ENCODE results near the gene CPT1A.
A peak's percentile ranks its signal among the peaks of the same experiment; 100 is the strongest.
"Not testable (repeated sequence)": the region's sequence is repeated elsewhere in the genome, so short reads cannot be mapped to it uniquely, and the experiment has no call there.

Gene CPT1A

DNA sequence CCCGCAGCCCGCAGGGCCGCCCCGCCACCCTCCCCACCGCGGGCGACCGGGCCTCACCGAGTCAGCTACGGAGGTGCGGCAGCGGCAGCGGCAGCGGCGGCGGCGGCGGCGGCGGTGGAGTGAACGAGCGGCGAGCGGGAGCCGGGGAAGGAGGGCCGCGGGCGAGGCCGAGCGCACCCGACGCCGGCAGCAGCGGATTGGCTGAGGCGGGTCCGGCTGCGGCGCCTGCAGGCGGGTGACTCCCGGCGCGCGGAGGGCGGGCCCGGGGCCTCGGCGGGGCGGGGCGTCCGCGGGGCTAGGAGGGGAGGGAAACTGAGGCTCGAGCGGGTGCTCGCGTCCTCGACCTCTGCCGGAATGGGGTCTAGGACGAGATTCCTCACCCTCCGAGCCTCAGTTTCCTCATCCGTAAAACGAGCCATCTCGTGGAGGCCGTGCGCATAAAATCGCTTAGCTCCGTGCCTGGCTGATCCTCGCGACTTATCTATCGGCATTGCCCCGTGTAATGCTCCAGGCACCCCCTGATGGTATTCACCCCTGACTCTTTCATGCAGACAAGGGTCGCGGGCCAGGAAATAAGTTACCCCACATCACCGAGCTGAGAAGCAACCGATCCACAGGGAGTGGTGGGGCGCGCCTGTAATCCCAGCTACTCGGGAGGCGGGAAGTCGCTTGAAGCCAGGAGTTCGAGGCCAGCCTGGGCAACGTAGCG lies at the start of gene CPT1A:
CPT1A (minus strand) TSS at position 199 of the 709 bp plus-strand sequence. CDS start 26,442 bp downstream, outside the sequence.
- peak; percentile 61 for DNase-seq

DNA sequence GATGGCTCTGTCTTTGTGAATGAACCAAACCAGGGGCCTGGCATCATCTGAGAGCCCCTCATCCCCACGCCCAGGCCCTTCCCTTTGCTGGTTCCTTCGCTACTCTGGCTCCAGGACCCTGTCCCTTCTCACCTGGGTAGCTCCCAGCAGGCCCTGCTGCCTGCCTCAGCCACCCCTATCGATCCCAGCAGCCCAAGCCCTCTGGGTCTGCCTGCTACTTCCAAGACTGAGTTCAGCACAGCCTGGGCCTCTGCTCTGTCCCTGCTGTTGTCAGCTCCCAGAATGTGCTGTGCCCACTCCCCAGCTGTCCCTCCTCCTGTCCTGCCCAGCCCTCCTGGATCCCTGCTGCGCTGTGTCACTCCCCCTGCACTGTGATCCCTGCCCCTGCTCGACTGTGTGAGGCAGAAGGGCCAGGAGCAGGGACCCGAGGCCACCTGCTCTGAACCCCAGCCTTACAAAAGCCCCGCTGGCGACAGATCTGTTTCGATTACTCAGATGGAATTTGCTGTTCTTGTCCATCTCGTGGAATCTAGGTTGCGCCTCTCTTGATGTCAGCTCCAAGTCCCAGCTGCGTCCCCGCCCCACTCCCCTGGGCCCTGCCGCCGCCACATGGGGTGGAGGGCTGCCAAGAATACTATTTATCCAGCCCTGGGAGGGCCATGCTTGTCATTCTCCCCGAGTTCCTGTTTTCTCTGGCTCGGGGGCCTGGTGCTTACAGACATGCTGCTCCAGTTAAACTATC lies 48.9 kb upstream of the CPT1A start:
- DNase-seq = no peak

DNA sequence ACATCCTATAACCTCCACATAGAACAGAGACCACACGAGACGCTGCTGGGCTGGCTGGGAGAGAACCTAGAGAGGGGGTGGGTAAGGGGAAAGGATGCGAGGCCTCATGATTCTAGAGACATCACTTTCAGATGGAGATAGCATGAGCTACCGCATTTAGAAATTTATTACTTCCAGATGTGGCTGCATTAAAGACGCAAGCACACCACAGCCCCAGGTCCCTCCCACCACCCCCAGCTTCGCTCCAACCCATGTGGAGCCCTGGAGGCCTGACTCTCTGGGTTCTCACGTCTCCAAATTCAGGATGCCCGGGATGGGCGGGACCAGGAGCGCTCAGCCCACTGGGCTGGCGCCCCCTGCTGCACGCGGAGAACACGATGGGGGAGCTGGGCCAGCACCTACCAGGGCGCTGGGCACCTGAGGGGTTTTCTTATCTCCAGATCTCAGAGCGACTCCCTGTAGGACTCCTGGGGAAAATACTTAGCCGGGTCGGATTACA lies 48.3 kb upstream of the CPT1A start:
- no peak for DNase-seq

DNA sequence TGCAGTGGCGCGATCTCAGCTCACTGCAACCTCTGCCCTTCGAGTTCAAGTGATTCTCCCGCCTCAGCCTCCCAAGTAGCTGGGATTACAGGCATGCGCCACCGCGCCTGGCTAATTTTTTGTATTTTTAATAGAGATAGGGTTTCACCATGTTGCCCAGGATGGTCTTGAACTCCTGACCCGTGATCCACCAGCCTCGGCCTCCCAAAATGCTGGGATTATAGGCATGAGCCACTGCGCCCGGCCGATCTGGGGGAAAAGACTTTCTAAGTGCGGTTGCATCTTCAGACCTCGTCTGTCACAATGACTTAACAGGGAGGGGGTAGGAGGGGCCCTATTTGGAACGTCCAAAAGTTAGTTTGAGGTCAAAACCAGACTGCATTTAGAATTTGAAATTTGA lies 43.1 kb upstream of the CPT1A start:
- DNase-seq = not testable (repeated sequence)

DNA sequence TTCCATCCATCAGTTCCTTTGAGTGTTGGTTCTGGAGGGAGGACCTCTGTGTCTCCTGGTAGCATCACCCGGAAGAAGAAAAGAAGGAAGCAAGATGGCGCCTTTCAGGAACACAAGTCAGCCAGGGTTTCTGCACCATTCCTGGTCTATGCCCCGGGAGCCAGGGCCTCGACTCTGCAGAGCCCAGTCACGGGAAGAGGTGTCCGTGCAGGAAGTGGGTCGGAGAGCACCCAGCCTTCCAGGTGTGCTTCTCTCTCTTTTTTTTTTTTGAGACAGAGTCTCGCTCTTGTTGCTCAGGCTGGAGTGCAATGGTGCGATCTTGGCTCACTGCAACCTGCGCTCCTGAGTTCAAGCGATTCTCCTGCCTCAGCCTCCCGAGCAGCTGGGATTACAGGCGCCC lies 40.7 kb upstream of the CPT1A start:
- no peak for DNase-seq

DNA sequence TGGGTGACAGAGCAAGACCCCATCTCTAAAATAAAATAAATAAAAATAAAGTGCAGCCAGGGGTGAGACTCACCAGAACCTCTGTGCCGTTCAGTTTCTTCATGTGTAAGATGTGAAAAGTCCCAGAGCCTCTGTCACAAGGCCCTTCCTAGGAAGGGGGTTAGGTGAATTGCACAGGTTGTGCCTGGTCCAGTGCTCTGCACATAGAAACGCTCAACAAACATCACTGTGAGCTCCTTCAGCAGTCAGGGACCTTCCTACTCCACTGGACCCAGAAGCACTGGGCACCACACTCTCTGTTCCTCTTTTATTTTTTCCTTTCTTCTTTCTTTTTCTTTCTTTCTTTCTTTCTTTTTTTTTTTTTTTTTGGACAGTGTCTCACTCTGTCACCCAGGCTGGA lies 39.6 kb upstream of the CPT1A start:
- no peak for DNase-seq

DNA sequence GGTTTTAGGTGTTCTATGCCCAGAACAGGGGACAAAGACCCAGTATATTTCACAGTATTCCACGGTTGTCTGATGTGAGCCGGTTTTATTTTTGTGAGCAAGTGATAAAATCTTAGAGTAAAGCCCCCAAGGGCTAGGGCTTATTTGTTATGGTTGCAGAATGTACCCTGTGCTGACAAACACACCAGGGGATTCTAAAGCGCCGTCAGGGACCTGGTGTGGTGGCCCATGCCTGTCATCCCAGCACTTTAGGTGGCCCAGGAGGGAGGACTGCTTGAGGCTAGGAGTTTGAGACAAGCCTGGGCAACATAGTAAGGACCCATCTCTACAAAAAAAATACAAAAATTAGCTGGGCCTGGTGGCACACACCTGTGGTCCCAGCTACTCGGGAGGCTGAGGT lies 39.1 kb upstream of the CPT1A start:
- no peak for DNase-seq

DNA sequence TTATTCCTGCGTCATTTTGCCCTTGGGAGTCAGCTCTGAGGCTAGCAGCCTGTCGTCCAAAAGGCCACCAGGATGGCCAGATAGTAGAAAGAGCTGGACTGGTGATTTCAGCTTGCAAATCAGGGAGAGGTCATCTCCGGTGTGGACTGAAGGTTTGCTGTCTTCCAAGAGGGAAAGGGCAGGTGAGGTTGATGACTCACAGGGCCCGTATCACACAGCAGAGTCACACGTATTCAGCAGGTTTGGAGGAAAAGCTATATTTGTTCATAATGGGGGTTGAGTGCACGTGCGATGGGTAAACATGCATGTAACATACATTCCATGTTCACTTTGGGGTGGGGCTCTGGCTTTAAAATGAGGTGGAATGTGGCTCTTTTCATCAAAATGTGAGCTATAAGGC lies 36.3 kb upstream of the CPT1A start:
- DNase-seq = no peak

DNA sequence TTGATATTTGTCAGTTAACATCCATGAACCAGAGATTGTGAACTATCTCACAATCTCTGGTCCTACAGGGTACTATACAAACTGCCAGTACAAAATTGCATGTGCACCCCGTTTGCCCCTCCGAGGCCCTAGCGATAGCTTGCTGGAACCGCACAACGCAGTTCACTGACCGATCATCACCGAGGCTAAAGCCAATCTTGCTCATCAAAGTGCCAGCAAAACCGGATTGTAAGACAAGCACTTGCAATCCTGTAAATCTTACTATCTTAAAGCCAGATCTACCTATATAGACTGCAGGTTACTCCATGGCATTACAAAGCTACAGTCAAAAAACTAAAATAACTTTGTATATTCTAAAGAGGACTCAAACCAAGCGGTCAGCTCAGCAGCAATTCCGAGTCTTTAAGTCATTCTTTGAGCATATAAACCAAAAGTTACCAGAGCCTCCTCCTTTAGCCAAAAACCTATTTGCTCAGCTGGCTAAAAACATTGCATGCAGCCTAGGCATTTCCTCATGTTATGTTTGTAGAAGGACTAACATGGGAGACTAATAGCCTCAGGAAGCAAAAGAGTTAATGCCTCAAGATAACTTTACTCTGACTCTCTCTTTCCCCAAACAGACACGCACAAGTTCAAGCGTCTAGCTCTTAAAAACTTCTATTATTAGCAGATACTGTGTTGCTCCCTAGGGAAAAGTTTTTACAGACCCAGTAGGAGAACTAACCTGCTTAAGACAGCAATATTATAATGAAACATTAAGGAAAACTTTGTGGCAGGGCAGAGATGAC lies 30.7 kb upstream of the CPT1A start:
- no peak for DNase-seq

DNA sequence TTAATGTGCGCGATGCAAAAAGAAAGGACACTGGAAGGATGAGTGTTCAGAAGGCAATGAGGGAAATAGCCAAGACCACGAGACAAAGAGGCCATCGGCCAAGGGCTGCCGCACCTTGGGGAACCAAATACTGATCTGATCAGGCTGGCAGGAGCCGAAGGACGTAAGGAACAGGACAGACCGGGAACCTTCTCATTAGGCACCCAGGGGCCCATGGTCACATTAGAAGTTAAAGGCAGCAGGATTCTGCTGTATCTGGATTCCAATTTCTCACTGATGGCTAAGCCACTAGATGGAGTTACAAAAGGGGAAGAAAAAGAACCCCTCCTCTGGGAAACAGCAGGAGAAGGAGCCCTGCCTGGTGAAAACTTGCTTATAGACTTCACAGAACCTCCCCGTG lies 28.8 kb upstream of the CPT1A start:
- DNase-seq = no peak

DNA sequence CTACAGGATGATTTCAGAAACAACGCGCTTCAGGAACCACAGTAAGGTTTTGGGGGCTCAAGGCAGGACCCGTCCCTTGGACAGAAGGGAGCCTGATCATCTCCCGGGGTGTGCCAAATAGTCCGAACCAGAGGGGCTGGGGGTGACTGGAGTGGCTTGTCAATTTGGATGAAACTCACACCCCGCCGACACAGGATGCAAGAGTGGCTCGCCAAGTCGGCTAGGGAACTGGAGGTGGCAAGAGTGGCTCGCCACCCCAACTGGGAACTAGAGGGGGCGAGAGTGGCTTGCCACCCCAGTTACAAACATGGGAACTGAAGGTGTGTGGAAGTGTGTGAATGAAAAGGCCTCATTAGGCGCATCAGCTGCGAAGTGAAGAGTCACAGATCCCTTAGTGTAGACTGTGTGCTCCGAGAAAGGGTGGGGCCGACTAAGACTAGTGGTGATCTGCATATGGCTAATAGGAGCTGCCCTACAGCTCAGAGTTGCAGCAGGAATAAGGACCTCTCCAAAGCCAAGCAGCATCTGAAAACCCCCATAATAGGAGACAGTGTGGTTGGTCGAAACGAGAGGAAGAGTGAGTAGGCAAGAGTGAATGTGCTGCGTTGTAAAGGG lies 26.6 kb upstream of the CPT1A start:
- no peak for DNase-seq

DNA sequence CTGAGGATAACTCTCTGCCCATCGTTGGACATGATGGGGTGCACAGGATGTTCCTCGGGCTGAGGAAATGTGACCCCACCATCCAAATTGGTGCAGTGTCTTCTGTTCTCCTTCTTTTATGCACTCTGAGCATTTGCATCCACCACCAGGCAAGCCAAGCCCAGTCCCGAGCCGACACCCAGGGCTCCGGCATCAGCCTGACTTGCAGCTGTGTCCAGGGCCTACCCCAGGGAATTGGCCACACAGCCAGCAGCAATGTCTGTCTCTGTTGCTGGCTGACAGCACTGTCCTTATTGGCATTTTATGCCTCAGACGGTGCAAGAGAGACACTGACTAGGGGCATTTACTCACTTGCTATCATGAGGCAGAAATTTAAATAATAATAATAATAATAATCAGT lies 25.4 kb upstream of the CPT1A start:
- DNase-seq = no peak

DNA sequence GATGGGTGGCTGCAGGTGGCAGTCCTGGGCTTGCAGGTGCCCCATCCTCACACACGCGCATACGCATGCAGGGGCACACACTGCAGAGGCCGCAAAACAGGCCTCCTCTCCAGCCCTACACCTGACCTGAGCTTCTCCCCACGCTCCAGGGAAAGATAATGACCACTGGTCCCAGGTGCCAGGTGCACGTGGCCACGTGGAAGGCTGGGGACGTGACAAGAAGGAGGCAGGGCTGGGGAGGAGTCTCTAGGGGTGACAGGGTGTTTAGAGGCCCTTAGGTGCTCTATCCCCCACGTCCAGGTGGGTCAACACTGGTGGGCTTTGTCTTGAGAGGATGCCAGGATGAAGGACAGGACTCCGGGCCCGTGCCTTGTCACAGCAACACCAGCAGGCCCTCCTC lies 23.5 kb upstream of the CPT1A start:
- no peak for DNase-seq

DNA sequence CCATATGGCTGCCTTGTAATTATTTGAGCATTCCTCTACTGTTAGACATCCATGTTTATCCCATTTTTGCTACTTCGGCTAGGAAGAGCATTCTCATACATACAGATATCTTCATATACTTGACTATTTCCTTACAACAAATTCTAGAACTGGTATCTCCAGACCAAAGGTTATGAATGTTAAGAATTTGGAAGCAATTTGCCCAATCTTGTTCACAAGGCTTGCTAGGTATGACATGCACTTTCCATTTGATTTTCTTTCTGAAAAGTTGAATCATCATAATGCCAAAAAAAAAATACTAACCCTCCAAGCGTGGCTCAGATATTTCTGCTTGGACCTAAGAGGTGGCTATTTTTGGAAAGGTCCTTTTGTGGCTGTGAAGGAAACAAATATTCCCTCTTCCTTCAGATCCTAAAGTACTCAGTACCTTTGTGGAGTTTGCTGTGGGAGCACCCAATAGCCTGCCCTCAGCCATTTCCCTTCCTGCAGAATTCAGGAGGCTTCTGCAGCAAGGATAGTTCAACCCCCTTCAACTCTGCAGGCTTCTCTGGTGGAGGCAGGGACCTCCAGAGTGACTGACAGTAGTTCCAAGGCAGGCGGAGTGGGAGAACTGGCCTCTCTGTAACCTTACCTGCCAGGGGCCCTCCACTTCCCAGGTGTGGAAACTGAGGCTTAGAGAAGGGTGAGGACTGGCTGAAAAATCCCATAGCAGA lies 22.0 kb upstream of the CPT1A start:
- DNase-seq = no peak

DNA sequence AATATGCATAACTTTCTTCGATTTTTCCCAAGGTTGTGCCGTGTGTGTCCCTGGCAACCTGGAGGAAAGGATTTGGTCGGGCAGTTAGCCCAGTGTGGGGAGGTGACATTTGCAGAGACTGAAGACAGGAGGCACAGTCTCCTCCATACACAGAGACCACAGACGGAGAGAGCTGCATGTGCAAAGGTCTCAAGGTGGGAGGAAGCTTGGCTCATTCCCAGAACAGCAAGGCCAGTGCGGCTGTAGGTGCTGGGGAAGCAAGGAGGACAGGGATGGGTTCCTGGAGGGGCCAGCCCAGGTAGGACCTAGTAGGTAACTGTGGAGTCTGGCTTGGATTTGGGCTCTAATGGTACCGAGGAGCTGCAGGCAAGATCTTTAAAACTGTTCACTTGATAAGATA lies 20.7 kb upstream of the CPT1A start:
- DNase-seq = no peak

DNA sequence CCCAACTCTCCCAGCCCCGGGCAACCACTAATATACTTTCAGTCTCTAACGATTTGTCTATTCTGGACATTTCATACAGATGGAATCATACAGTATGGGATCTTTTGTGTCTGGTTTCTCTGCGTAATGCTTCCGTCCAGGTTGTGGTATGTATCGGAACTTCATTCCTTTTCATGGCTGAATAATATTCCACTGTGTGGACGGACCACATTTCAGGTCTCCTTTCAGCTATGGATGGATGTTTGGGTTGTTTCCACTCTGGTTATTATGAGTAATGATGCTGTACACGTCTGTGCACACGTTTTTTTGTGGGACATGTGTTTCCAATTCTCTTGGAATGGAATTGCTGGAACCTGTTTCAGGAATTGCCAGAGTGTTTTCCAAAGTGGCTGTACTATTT lies 17.4 kb upstream of the CPT1A start:
- DNase-seq = no peak

DNA sequence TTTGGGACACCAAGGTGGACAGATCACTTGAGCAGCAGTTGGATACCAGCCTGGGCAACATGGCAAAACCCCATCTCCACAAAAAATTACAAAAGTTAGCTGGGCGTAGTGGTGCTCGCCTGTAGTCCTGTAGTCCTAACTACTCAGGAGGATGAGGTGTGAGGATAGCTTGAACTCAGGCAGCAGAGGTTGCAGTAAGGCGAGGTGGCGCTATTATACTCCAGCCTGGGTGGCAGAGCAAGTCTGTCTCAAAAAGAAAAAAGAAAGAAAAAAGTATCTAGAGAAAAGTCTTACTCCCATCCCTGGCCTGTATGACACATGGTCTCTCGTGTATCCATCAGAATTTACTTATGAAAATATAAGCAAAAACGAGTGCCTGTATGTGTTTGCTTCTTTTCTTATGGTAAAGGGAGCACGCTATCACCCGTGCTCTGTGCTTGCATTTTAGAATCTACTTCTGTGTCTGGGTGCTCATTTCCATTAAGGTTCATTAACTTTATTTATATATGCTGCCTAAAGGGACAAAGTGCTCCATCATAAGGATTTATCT lies 15.4 kb upstream of the CPT1A start:
- DNase-seq = no peak

DNA sequence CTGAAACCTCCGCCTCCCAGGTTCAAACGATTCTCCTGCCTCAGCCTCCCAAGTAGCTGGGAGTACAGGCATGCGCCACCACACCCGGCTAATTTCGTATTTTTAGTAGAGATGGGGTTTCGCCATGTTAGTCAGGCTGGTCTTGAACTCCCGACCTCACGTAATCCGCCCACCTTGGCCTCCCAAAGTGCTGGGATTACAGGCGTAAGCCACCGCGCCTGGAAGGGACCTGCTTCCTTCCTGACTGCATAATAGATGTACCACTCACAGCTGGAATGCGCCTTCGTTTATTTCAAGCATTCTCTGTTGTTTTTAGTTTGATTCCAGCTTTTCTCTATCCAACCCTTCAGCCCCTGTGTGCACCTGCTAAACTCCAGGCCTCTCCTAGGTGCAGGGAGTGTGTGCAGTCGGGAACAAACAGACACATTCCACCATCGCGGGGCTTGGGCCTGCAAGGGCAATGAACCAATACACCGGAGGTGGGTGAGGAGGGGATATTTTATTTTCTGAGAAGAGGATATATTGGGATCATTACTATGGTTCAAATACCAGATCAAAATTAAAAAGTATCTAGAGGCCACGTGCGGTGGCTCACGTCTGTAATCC lies 14.8 kb upstream of the CPT1A start:
- DNase-seq = not testable (repeated sequence)

DNA sequence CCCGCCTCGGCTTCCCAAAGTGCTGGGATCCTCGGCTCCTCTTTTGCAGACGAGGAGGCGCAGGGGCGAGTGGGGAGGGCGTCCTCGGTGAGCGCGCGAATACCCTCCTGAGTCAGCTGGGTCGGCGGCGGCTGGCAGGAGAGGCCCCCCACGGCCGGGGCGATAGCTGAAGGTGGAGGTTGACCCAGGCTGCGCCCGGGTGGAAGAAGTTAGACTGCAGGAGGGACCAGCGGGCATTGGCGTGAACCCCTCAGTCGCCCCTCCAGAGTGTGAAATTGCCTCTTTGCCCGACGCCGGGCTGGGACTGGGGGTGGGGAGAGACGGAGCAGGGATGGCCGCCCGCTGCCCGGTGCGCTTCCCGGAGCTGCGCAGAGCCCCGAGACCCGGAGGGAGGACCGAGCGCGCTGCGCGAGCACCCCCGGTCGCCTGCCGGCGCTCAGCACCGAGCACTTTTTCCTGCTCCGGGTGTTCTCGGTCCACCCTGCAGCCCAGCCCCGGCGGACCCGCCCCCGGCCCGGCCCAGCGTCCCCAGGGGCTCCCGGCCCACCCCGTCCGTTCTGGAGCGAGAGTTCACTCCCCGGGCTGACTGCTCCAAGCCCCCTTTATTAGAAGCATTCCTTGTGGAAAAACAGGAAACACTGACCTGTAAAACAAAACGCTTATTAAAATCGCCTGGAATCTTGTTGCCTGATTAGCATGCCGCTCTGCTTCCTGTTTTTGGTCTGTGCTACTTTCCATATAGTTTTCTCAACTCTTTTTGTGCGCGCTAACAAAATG lies 13.7 kb upstream of the CPT1A start:
- peak; percentile 31 for DNase-seq

DNA sequence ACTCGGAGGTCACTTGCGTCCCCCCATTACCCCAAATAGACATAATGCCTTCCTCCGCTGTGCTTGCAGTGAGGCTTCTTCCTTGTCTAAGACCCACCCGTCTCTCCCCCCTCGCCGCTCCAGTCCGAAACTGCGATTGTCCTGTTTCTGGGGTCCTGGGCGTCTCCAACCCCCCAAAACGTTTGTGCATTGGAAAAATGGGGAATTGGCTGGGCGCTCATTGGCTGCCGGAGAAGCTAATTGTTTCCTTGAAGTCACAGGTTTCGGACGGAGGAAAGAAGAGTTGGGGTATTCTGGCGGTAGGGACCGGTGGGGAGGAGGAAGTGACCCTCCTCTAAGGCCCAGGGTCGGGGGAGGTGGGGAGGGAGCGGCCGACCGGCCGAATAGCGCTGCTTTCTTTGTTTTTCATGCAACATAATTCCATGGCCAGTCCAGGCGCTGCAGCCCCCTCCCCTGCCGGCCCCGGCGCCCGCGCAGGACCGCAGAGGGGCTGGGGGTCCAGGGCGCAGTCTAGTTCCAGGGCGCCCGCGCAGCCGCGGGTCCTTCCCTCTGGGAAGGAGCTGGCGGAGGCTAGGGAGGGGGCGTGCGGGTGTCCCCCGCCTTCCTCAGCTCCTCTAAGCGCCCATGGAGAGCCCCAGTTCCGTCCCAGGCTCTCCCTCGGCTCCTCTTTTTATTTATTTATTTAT lies 12.7 kb upstream of the CPT1A start:
- DNase-seq = no peak
